HG03460 (cell line): ENCODE data around the gene SIRT5.

Experiments used
- ATAC-seq: cut with Tn5 transposase; IDR thresholded peaks from one replicate; pipeline ENCODE4 v1.9.1; 2021; ENCODE audit not compliant: unreplicated experiment

The SIRT5 gene

GRCh38 chr6:13550656-13551055 lies 23.7 kb upstream of the SIRT5 start:
- no peak for ATAC-seq

- no peak for ATAC-seq
Measured at GRCh38 chr6:13553646-13554045, 20.8 kb upstream of the SIRT5 start.

- ATAC-seq, result no peak
Measured at GRCh38 chr6:13554929-13555333, 19.5 kb upstream of the SIRT5 start.

GRCh38 chr6:13557841-13558240 lies 16.6 kb upstream of the SIRT5 start:
- ATAC-seq, result no peak

GRCh38 chr6:13558718-13559117 lies 15.7 kb upstream of the SIRT5 start:
- no peak for ATAC-seq

GRCh38 chr6:13559251-13559650 lies 15.2 kb upstream of the SIRT5 start:
- no peak for ATAC-seq

GRCh38 chr6:13559968-13560650 lies 14.3 kb upstream of the SIRT5 start:
- ATAC-seq, result no peak

GRCh38 chr6:13560651-13561044 lies 13.8 kb upstream of the SIRT5 start:
- ATAC-seq, result no peak

- no peak for ATAC-seq
Measured at GRCh38 chr6:13561624-13562267, 12.7 kb upstream of the SIRT5 start.

- ATAC-seq, result no peak
Measured at GRCh38 chr6:13563009-13563408, 11.4 kb upstream of the SIRT5 start.

GRCh38 chr6:13565921-13566320 lies 8.5 kb upstream of the SIRT5 start:
- no peak for ATAC-seq

- no peak for ATAC-seq
Measured at GRCh38 chr6:13566500-13566899, 7.9 kb upstream of the SIRT5 start.

GRCh38 chr6:13568970-13569369 lies 5.4 kb upstream of the SIRT5 start:
- ATAC-seq, result no peak

- no peak for ATAC-seq
Measured at GRCh38 chr6:13572240-13572639, 2.2 kb upstream of the SIRT5 start.

- ATAC-seq, result no peak
Measured at GRCh38 chr6:13572951-13573654, 1.3 kb upstream of the SIRT5 start.

GRCh38 chr6:13573669-13574110 lies 711 bp upstream of the SIRT5 start:
- ATAC-seq, result no peak

GRCh38 chr6:13574149-13574570 lies 241 bp upstream of the SIRT5 start:
- ATAC-seq, result peak; percentile 72

GRCh38 chr6:13575377-13575775 lies 975 bp downstream of the SIRT5 start:
- ATAC-seq, result no peak

- ATAC-seq, result no peak
Measured at GRCh38 chr6:13576017-13576416, 1.6 kb downstream of the SIRT5 start.

GRCh38 chr6:13577926-13578325 lies 3.5 kb downstream of the SIRT5 start:
- ATAC-seq, result no peak

GRCh38 chr6:13579911-13580310 lies 5.5 kb downstream of the SIRT5 start:
- ATAC-seq, result no peak

- no peak for ATAC-seq
Measured at GRCh38 chr6:13581700-13582229, 7.4 kb downstream of the SIRT5 start.
